Measurements from ENCODE around the gene MCCC2.

DNA sequence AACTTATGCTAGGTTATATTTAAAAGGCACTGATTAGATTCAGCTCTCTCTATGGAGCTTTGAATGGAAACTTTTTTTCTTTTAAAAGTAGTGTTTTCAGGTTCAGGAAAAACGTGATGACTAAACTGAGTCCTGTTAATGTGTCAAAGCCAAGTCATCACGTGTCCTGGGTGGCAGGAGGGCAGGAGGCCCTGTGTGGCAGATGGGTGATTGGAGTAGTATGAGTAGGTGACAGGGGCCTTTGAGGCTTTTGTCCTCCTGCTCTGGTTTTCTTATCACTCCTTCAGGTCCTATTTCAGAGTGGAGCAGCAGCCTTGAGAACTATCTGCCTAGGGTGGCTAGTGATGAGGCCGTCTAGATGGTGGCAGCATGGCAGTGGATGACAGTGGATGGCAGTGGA, 114.3 kb downstream of the MCCC2 start:
- TF ChIP-seq POLR2A (IDR thresholded peaks at IDR 0.05; ENCODE audit: low read depth, low read length), result no peak
- no peak for TF ChIP-seq TAF1 (IDR thresholded peaks at IDR 0.05; ENCODE audit: low read depth, low read length)
- TF ChIP-seq POU2F2 (IDR thresholded peaks at IDR 0.05; ENCODE audit: low read depth, low read length), result no peak
- no peak for TF ChIP-seq POLR2AphosphoS5 (IDR thresholded peaks at IDR 0.05; ENCODE audit: low read depth, low read length)
- no peak for TF ChIP-seq PAX5 (IDR thresholded peaks at IDR 0.05; ENCODE audit: insufficient read depth, low read length, severe bottlenecking)

Measured in GM12891 (cell line).